Colonic mucosa (tissue), 2 donors: Measurements from ENCODE around the gene DHX34. TPM values are rescaled to one million over a fixed set of nuclear protein-coding genes. Genes with fewer than 3 reads are reported as not detected.

Source experiments
- total RNA-seq, 2 donors: library from RNA; stranded (reverse); fragmentation: NEBNext Ultra II Directional in 1 of 2; extraction: Animal tissue kit (Norgen Biotek cat#: 25700) in 1 of 2; gene quantifications; one replicate each; pipeline ENCODE4 v1.2.1, GENCODE V29; 2021
- donor health status: DM: no; HTN: no; CAD: no.
- donor health status: DM: no; HTN: no; CAD: no.

DHX34 gene
- total RNA-seq, 2 donors from 2014 or later, result 6.3 to 17.8 TPM

Other genes with a start within 250 kb of the DHX34 start
- gene ZC3H4, start 235.5 kb upstream of the DHX34 start, total RNA-seq, result 10 to 100 TPM; 27.2 to 62.2 TPM
- 10 to 100 TPM; 64.5 to 92.0 TPM for gene SAE1, start 218.5 kb upstream of the DHX34 start, total RNA-seq
- gene BBC3, start 118.1 kb upstream of the DHX34 start, total RNA-seq, result 10 to 100 TPM; 19.5 to 21.7 TPM
- gene CCDC9, start 92.8 kb upstream of the DHX34 start, total RNA-seq, result 10 to 100 TPM; 27.2 to 37.3 TPM
- gene INAFM1, start 74.4 kb upstream of the DHX34 start, total RNA-seq, result 10 to 100 TPM; 12.8 to 19.6 TPM
- 10 to 100 TPM in 1 of 2 donors, 1 to 10 TPM in 1; 5.3 to 11.5 TPM for gene C5AR1, start 39.5 kb upstream of the DHX34 start, total RNA-seq
- under 1 TPM; 0.74 to 0.82 TPM for gene C5AR2, start 17.1 kb upstream of the DHX34 start, total RNA-seq
- 1 to 10 TPM; 2.3 to 2.6 TPM for gene MEIS3, start 70.2 kb downstream of the DHX34 start, total RNA-seq
- 1 to 10 TPM in 1 of 2 donors, under 1 TPM in 1; 0.74 to 2.3 TPM for gene SLC8A2, start 122.6 kb downstream of the DHX34 start, total RNA-seq
- 10 to 100 TPM in 1 of 2 donors, 1 to 10 TPM in 1; 8.6 to 13.3 TPM for gene KPTN, start 134.9 kb downstream of the DHX34 start, total RNA-seq
- 100 to 1,000 TPM; 111 to 115 TPM for gene NAPA, start 165.7 kb downstream of the DHX34 start, total RNA-seq
- under 1 TPM; 0.10 to 0.21 TPM for gene ZNF541, start 223.8 kb downstream of the DHX34 start, total RNA-seq